PC-9 (cell line): ENCODE data around the gene PTER. TPM values are rescaled to one million over a fixed set of nuclear protein-coding genes. Genes with fewer than 3 reads are reported as not detected.

Source experiments
- BruUV-seq: library from RNA; stranded (reverse); fragments of 400-500 nt; replicated peaks from 2 replicates; lab custom pipeline; 2021; lab: Mats Ljungman, UMichigan
- CTCF ChIA-PET: fragments of 300-600 bp; sonication (Branson Sonifier 250); formaldehyde crosslinking; loops from one replicate; lab custom pipeline; 2022; ENCODE audit warnings: antibody characterized with exemption; lab: Charles Lee
- POLR2A ChIA-PET: fragments of 300-600 bp; sonication (Branson Sonifier 250); formaldehyde crosslinking; loops from one replicate; lab custom pipeline; 2022; ENCODE audit warnings: antibody characterized with exemption; ENCODE audit not compliant: unreplicated experiment; lab: Charles Lee
- DNase-seq, 2 experiments: peaks; one replicate each; pipeline versions ENCODE4 v3.0.0 to v3.0.0-alpha.2; 2015 to 2022; ENCODE audit warnings: mixed read lengths in 1 of 2
- H2AFZ ChIP-seq: fragments of 200-600 bp; sonication (generic); 2 replicates; pipeline ENCODE4 v1.8.1; 2017; ENCODE audit warnings: antibody characterized with exemption
- H3F3A ChIP-seq: fragments of 200-600 bp; sonication (generic); 2 replicates; pipeline ENCODE4 v1.8.1; 2017; ENCODE audit warnings: antibody characterized with exemption, mild to moderate bottlenecking, low read depth; ENCODE audit not compliant: insufficient read depth
- H3K27ac ChIP-seq: fragments of 200-600 bp; sonication (generic); 2 replicates; pipeline ENCODE4 v1.6.1; 2016; ENCODE audit warnings: mixed run types
- H3K27me3 ChIP-seq: fragments of 200-600 bp; sonication (generic); 2 replicates; pipeline ENCODE4 v1.6.1; 2016; ENCODE audit warnings: low read depth, mixed run types; ENCODE audit not compliant: insufficient read depth
- H3K36me3 ChIP-seq: fragments of 200-600 bp; sonication (generic); 2 replicates; pipeline ENCODE4 v1.6.1; 2016; ENCODE audit warnings: low read depth, mixed run types
- H3K4me1 ChIP-seq: fragments of 200-600 bp; sonication (generic); replicated peaks from 2 replicates; pipeline ENCODE4 v1.6.1; 2016; ENCODE audit warnings: mixed run types; ENCODE audit not compliant: insufficient read depth
- H3K4me2 ChIP-seq: fragments of 200-600 bp; sonication (generic); 2 replicates; pipeline ENCODE4 v1.6.1; 2017; ENCODE audit warnings: mixed run types
- H3K4me3 ChIP-seq: fragments of 200-600 bp; sonication (generic); 2 replicates; pipeline ENCODE4 v1.6.1; 2016; ENCODE audit warnings: mixed run types
- H3K79me2 ChIP-seq: fragments of 200-600 bp; sonication (generic); 2 replicates; pipeline ENCODE4 v1.6.1; 2017; ENCODE audit warnings: low read depth, mixed run types
- H3K9me2 ChIP-seq: fragments of 200-600 bp; sonication (generic); 2 replicates; pipeline ENCODE4 v1.8.1; 2017; ENCODE audit warnings: mild to moderate bottlenecking; ENCODE audit not compliant: insufficient read depth
- H3K9me3 ChIP-seq: fragments of 200-600 bp; sonication (generic); 2 replicates; pipeline ENCODE4 v1.8.1; 2016; ENCODE audit warnings: low read depth; ENCODE audit not compliant: insufficient read depth
- H4K20me1 ChIP-seq: fragments of 200-600 bp; sonication (generic); 2 replicates; pipeline ENCODE4 v1.8.1; 2017; ENCODE audit not compliant: insufficient read depth
- EZH2 ChIP-seq: fragments of 200-600 bp; sonication (generic); IDR thresholded peaks from 2 replicates; pipeline ENCODE4 v1.8.0; 2017; ENCODE audit warnings: antibody characterized with exemption, low read depth
- intact Hi-C: fragments of 100-400 bp; cut with micrococcal nuclease; formaldehyde crosslinking; loops from one replicate; pipeline ENCODE4 v1.10.0; 2022; ENCODE audit not compliant: unreplicated experiment
- total RNA-seq: library from RNA; stranded (reverse); gene quantifications from 2 replicates; pipeline ENCODE4 v1.2.3, GENCODE V29; 2021
- TF ChIP-seq, protein P1 (sequence below): fragments of 200-600 bp; sonication (generic); conservative IDR thresholded peaks from 2 replicates; pipeline ENCODE4 v1.6.1; 2017; ENCODE audit warnings: mixed run types, antibody characterized with exemption, mild to moderate bottlenecking, moderate library complexity

The PTER gene
- total RNA-seq, 1 experiment from 2014 or later: 36.1 TPM

DNA sequence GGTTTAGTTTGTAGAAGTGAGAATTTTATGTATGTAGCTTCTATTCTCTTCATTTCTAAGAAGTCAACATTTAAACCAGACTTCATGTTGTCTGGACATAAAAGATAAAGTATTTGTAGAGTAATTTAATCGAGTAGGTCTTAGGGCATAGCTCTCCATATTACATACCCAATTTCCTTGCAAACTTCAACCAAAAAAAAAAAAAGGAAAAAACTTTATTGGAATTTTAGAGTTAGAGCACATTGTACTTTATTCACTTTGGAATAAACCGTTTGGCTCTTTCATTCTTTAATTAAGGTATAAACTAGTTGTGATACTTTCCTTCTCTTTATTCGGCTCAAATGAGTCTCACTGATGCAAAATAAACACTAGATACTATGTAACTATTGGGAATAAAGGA is 36.0 kb downstream of the PTER start:
- no peak overlapping the region for H3K27ac ChIP-seq
- H3K27me3 ChIP-seq: no peaks in the 10 kb centered on the region
- H3K4me2 ChIP-seq: no peak overlapping the region
- H3K9me2 ChIP-seq: no peaks in the 10 kb centered on the region
- H3K79me2 ChIP-seq: no peaks in the 10 kb centered on the region
- no peaks in the 10 kb centered on the region for H3F3A ChIP-seq
- H3K9me3 ChIP-seq: no peaks in the 10 kb centered on the region
- ChIA-PET POLR2A (no interaction called here), CTCF (no interaction called here)
- no peak for DNase-seq
- H2AFZ ChIP-seq: no peak overlapping the region
- H4K20me1 ChIP-seq: no peaks in the 10 kb centered on the region
- H3K36me3 ChIP-seq: no peaks in the 10 kb centered on the region
- intact Hi-C loops: no loop called here
- no peaks in the 10 kb centered on the region for H3K4me1 ChIP-seq
- BruUV-seq: no TSS peak
- H3K4me3 ChIP-seq: no peak overlapping the region
- no peak for TF ChIP-seq EZH2
- TF ChIP-seq, protein P1, sequence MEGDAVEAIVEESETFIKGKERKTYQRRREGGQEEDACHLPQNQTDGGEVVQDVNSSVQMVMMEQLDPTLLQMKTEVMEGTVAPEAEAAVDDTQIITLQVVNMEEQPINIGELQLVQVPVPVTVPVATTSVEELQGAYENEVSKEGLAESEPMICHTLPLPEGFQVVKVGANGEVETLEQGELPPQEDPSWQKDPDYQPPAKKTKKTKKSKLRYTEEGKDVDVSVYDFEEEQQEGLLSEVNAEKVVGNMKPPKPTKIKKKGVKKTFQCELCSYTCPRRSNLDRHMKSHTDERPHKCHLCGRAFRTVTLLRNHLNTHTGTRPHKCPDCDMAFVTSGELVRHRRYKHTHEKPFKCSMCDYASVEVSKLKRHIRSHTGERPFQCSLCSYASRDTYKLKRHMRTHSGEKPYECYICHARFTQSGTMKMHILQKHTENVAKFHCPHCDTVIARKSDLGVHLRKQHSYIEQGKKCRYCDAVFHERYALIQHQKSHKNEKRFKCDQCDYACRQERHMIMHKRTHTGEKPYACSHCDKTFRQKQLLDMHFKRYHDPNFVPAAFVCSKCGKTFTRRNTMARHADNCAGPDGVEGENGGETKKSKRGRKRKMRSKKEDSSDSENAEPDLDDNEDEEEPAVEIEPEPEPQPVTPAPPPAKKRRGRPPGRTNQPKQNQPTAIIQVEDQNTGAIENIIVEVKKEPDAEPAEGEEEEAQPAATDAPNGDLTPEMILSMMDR: no peak

DNA sequence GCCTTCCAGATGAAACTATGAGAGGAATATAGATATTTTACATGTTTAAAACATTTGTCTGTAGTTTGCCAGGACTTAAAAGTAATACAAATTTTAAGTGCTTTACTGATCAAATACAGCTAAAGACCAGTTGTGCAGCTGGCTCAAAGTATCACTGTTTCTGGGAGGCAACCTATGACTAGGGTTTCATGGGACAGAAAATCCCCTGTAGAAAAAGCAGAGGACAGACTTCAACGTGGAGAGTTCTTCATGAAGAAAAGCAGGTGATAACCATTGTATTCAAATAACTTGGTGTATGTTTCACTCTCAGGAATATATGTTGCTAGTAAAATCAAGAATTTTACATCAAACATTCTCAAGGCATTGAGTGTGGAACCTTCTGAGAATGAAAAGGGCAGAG is 40.9 kb downstream of the PTER start:
- no peaks in the 10 kb centered on the region for H3K4me1 ChIP-seq
- no peaks in the 10 kb centered on the region for H3K9me2 ChIP-seq
- POLR2A ChIA-PET: no interaction called here
- no peaks in the 10 kb centered on the region for H3K36me3 ChIP-seq
- H3K27ac ChIP-seq: no peak overlapping the region
- TF ChIP-seq, protein P1: no peak
- TF ChIP-seq EZH2: no peak
- no peak overlapping the region for H3K4me3 ChIP-seq
- H4K20me1 ChIP-seq: no peaks in the 10 kb centered on the region
- H3K9me3 ChIP-seq: no peaks in the 10 kb centered on the region
- no peak overlapping the region for H3K4me2 ChIP-seq
- no TSS peak for BruUV-seq
- intact Hi-C loops: no loop called here
- no peaks in the 10 kb centered on the region for H3K27me3 ChIP-seq
- DNase-seq: no peak
- CTCF ChIA-PET: no interaction called here
- no peak overlapping the region for H2AFZ ChIP-seq
- H3F3A ChIP-seq: no peaks in the 10 kb centered on the region
- H3K79me2 ChIP-seq: no peaks in the 10 kb centered on the region

GRCh38 chr10:16478801-16479200 is 42.0 kb downstream of the PTER start:
- Histone ChIP-seq H3F3A (no peaks in the 10 kb centered on the region), H3K4me2 (no peak overlapping the region), H3K27ac (no peak overlapping the region), H3K36me3 (no peaks in the 10 kb centered on the region), H3K79me2 (no peaks in the 10 kb centered on the region), H3K9me3 (no peaks in the 10 kb centered on the region), H3K27me3 (no peaks in the 10 kb centered on the region), H3K4me1 (no peaks in the 10 kb centered on the region), H3K4me3 (no peak overlapping the region), H4K20me1 (no peaks in the 10 kb centered on the region), H2AFZ (no peak overlapping the region), H3K9me2 (no peaks in the 10 kb centered on the region)
- POLR2A ChIA-PET: no interaction called here
- no TSS peak for BruUV-seq
- TF ChIP-seq EZH2: no peak
- TF ChIP-seq, protein P1: no peak
- DNase-seq: no peak
- intact Hi-C loops: no loop called here
- CTCF ChIA-PET: no interaction called here
